ENCODE measurements around the gene IP6K1.
"Not testable (repeated sequence)": the region's sequence is repeated elsewhere in the genome, so short reads cannot be mapped to it uniquely, and the experiment has no call there.

IP6K1 gene

GRCh38 chr3:49786357-49787181 lies at the start of gene IP6K1:
Gene IP6K1 (minus strand): TSS chr3:49786542. CDS start chr3:49748040, 38,502 bp downstream.
- peak; percentile 99 for DNase-seq
- in situ Hi-C loops (cut with HindIII; ENCODE audit: low pct_ligation_motif_present, low pct_unique_long_range_greater_than_20kb, low sequenced_read_pairs): no loop called here

GRCh38 chr3:49831341-49831740 lies 45.0 kb upstream of the IP6K1 start:
- DNase-seq: no peak
- in situ Hi-C loops (cut with HindIII; ENCODE audit: low pct_ligation_motif_present, low pct_unique_long_range_greater_than_20kb, low sequenced_read_pairs): no loop called here

- DNase-seq: no peak
- in situ Hi-C loops (cut with HindIII; ENCODE audit: low pct_ligation_motif_present, low pct_unique_long_range_greater_than_20kb, low sequenced_read_pairs): no loop called here
These were observed 39.7 kb upstream of the IP6K1 start for GRCh38 chr3:49826016-49826415.

GRCh38 chr3:49823131-49823530 lies 36.8 kb upstream of the IP6K1 start:
- DNase-seq; in situ Hi-C loops (cut with HindIII; ENCODE audit: low pct_ligation_motif_present, low pct_unique_long_range_greater_than_20kb, low sequenced_read_pairs): not testable (repeated sequence)

- in situ Hi-C loops (cut with HindIII; ENCODE audit: low pct_ligation_motif_present, low pct_unique_long_range_greater_than_20kb, low sequenced_read_pairs): no loop called here
- DNase-seq: peak; percentile 54
These were observed 27.3 kb upstream of the IP6K1 start, which contains the start of gene UBA7 for GRCh38 chr3:49813497-49814174. Gene UBA7 (minus strand): TSS chr3:49813953. CDS start chr3:49813787, 166 bp downstream.

GRCh38 chr3:49812916-49813496 lies 26.7 kb upstream of the IP6K1 start:
- in situ Hi-C loops (cut with HindIII; ENCODE audit: low pct_ligation_motif_present, low pct_unique_long_range_greater_than_20kb, low sequenced_read_pairs): no loop called here
- no peak for DNase-seq

GRCh38 chr3:49807431-49808114 lies 21.2 kb upstream of the IP6K1 start:
- no peak for DNase-seq

GRCh38 chr3:49806850-49807249 lies 20.5 kb upstream of the IP6K1 start:
- no peak for DNase-seq
- in situ Hi-C loops (cut with HindIII; ENCODE audit: low pct_ligation_motif_present, low pct_unique_long_range_greater_than_20kb, low sequenced_read_pairs): no loop called here

More at GRCh38 chr3:49807431-49808114, 21.2 kb upstream of the IP6K1 start:
- in situ Hi-C loops (cut with HindIII; ENCODE audit: low pct_ligation_motif_present, low pct_unique_long_range_greater_than_20kb, low sequenced_read_pairs): no loop called here

- in situ Hi-C loops (cut with HindIII; ENCODE audit: low pct_ligation_motif_present, low pct_unique_long_range_greater_than_20kb, low sequenced_read_pairs): no loop called here
- no peak for DNase-seq
These were observed 19.8 kb upstream of the IP6K1 start for GRCh38 chr3:49805897-49806701.

GRCh38 chr3:49805367-49805782 lies 19.0 kb upstream of the IP6K1 start:
- in situ Hi-C loops (cut with HindIII; ENCODE audit: low pct_ligation_motif_present, low pct_unique_long_range_greater_than_20kb, low sequenced_read_pairs): no loop called here
- DNase-seq: no peak

GRCh38 chr3:49804141-49805041 lies 18.0 kb upstream of the IP6K1 start:
- DNase-seq: no peak
- in situ Hi-C loops (cut with HindIII; ENCODE audit: low pct_ligation_motif_present, low pct_unique_long_range_greater_than_20kb, low sequenced_read_pairs): no loop called here

GRCh38 chr3:49803465-49804140 lies 17.3 kb upstream of the IP6K1 start:
- no peak for DNase-seq
- in situ Hi-C loops (cut with HindIII; ENCODE audit: low pct_ligation_motif_present, low pct_unique_long_range_greater_than_20kb, low sequenced_read_pairs): no loop called here

- in situ Hi-C loops (cut with HindIII; ENCODE audit: low pct_ligation_motif_present, low pct_unique_long_range_greater_than_20kb, low sequenced_read_pairs): no loop called here
- peak; percentile 78 for DNase-seq
These were observed 16.6 kb upstream of the IP6K1 start, which contains the start of gene INKA1 for GRCh38 chr3:49802719-49803464. Gene INKA1 (plus strand): TSS chr3:49803261. CDS start chr3:49803393, 132 bp downstream.

- in situ Hi-C loops (cut with HindIII; ENCODE audit: low pct_ligation_motif_present, low pct_unique_long_range_greater_than_20kb, low sequenced_read_pairs): no loop called here
- DNase-seq: no peak
These were observed 14.8 kb upstream of the IP6K1 start for GRCh38 chr3:49801160-49801559.

- in situ Hi-C loops (cut with HindIII; ENCODE audit: low pct_ligation_motif_present, low pct_unique_long_range_greater_than_20kb, low sequenced_read_pairs): no loop called here
- DNase-seq: peak; percentile 47
These were observed 13.4 kb upstream of the IP6K1 start, which contains the start of gene CDHR4 for GRCh38 chr3:49799761-49800160. Gene CDHR4 (minus strand): TSS chr3:49799873. CDS start chr3:49799812, 61 bp downstream.

GRCh38 chr3:49799105-49799504 lies 12.8 kb upstream of the IP6K1 start:
- in situ Hi-C loops (cut with HindIII; ENCODE audit: low pct_ligation_motif_present, low pct_unique_long_range_greater_than_20kb, low sequenced_read_pairs): no loop called here
- DNase-seq: no peak
